GM19099 (cell line): Measurements from ENCODE around the gene SNAPIN.

Experiments used
- POLR2A ChIP-seq: IDR thresholded peaks from 3 replicates; pipeline ENCODE4 v1.6.1; 2011; ENCODE audit warnings: low read depth; ENCODE audit not compliant: insufficient read length; ENCODE audit errors: extremely low read depth

SNAPIN gene

DNA sequence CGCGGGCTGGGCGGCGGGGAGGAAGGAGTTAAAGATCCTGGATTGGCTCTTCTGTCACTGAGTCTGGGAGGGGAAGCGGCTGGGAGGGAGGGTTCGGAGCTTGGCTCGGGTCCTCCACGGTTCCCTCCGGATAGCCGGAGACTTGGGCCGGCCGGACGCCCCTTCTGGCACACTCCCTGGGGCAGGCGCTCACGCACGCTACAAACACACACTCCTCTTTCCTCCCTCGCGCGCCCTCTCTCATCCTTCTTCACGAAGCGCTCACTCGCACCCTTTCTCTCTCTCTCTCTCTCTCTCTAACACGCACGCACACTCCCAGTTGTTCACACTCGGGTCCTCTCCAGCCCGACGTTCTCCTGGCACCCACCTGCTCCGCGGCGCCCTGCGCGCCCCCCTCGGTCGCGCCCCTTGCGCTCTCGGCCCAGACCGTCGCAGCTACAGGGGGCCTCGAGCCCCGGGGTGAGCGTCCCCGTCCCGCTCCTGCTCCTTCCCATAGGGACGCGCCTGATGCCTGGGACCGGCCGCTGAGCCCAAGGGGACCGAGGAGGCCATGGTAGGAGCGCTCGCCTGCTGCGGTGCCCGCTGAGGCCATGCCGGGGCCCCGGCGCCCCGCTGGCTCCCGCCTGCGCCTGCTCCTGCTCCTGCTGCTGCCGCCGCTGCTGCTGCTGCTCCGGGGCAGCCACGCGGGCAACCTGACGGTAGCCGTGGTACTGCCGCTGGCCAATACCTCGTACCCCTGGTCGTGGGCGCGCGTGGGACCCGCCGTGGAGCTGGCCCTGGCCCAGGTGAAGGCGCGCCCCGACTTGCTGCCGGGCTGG lies 20.2 kb downstream of the SNAPIN start, which contains the start of gene NPR1:
NPR1 (plus strand) TSS at position 170 of the 818 bp plus-strand sequence; CDS start at position 591, 421 bp downstream.
- no peak for TF ChIP-seq POLR2A

DNA sequence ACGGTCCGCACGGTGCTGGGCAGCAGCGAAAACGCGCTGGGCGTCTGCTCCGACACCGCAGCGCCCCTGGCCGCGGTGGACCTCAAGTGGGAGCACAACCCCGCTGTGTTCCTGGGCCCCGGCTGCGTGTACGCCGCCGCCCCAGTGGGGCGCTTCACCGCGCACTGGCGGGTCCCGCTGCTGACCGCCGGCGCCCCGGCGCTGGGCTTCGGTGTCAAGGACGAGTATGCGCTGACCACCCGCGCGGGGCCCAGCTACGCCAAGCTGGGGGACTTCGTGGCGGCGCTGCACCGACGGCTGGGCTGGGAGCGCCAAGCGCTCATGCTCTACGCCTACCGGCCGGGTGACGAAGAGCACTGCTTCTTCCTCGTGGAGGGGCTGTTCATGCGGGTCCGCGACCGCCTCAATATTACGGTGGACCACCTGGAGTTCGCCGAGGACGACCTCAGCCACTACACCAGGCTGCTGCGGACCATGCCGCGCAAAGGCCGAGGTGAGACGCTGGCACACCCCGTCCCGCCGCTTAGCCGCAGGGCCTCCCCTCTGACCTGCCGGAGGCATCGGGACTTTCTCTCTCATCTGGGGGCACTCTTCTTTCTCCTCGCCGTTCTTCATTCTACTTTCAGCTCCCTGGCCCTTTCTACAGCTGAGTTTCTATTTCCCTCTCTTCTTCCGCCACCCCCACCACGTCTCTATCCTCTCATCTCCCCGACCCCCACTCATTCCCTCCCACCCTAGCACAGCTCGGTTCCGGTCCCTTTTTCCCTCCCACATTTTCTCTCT lies 21.0 kb downstream of the SNAPIN start:
- TF ChIP-seq POLR2A = no peak

DNA sequence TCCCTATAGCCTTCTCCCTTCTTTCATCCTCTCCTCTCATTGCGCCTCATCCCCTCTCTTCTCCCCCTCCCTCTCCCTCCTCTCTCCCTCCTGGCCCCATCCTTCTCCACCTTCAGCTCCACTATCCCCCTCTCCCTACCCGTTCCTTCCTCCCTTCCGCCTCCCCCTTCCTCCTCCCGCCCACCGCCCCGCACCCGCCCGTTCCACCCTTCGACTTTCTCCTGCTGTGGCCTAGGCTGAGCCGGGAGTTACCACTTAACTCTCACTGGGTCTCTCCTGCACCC lies 21.6 kb downstream of the SNAPIN start:
- TF ChIP-seq POLR2A = no peak

DNA sequence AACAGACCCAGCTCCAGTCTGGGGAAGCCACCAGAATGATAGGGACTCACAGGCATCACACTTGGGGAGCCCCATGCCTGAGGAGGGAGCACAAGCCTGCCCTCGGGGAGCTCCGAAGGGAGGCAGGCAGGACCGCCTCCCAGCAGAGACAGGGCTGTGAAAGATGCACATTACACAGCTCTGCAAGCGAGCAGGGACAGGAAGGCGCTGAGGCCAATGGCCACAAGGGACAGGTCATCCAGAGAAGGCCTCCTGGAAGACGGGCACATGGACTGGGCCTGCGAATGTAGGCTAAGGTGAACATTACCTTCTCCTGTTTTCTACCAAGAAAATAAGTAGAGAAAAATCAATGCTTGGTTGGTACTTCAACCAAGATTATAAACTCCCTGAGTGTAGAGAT lies 24.2 kb downstream of the SNAPIN start:
- no peak for TF ChIP-seq POLR2A

DNA sequence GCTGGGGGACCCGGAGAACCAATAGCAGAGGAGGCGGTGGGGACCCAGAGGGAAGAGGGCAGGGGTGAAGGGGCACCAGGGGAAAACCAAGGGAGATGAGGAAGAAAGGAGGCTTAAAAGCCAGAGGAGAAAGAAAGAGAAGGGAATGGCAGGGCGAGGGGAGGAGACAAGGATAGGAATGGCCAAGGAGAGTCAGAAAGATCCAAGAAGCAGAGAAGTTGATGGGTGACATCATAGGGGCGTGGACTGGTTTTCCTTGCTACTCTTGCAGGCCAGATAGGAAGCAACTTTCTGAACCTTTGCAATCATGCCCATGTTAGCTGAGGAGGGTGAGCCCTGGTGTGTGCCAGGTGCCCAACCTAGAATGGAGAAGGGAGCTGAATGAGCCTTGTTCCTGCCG lies 25.4 kb downstream of the SNAPIN start:
- TF ChIP-seq POLR2A = no peak

DNA sequence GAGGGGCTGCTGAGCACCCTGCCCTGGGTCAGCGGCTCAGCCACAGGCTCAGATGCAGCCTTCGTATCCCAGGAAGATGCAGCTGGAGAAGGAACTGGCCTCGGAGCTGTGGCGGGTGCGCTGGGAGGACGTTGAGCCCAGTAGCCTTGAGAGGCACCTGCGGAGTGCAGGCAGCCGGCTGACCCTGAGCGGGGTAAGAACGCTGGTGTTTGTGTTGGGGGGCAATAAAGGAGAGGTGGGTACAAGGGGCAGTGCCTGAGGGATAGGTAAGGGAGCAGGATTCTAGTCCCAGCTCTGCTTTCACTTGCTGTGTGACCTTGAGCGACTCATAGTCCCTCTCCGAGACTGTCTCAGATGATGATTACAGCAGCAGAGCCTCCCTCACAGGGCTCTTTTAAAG lies 26.4 kb downstream of the SNAPIN start:
- no peak for TF ChIP-seq POLR2A

DNA sequence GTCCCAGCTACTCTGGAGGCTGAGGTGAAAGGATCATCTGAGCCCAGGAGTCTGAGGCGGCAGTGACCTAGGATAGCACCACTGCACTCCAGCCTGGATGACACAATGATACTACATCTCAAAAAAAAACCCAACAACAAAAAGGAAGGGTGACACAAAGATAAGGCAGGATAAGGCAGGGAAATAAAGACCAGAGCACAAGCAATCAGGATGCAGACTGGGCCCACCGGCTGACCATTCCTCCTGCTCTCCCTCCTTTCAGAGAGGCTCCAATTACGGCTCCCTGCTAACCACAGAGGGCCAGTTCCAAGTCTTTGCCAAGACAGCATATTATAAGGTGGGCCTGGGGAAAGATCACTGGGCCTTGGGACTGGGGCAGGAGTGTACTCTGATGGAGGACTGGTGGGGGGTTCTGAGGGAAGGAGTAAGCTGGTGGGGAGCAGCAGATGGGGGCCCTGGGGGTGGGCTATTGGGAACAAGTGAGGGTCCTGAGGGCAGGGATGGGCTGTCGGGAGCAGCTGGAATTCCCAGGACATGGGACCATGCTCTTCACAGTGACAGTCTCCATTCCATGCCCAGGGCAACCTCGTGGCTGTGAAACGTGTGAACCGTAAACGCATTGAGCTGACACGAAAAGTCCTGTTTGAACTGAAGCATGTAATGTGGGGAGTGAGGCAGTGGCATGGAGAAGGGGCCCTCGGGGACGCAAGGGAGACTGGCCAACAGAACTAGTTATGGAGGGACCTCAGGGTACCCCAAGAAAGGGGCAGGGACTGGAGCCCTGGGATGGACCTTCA lies 27.2 kb downstream of the SNAPIN start:
- TF ChIP-seq POLR2A = no peak

DNA sequence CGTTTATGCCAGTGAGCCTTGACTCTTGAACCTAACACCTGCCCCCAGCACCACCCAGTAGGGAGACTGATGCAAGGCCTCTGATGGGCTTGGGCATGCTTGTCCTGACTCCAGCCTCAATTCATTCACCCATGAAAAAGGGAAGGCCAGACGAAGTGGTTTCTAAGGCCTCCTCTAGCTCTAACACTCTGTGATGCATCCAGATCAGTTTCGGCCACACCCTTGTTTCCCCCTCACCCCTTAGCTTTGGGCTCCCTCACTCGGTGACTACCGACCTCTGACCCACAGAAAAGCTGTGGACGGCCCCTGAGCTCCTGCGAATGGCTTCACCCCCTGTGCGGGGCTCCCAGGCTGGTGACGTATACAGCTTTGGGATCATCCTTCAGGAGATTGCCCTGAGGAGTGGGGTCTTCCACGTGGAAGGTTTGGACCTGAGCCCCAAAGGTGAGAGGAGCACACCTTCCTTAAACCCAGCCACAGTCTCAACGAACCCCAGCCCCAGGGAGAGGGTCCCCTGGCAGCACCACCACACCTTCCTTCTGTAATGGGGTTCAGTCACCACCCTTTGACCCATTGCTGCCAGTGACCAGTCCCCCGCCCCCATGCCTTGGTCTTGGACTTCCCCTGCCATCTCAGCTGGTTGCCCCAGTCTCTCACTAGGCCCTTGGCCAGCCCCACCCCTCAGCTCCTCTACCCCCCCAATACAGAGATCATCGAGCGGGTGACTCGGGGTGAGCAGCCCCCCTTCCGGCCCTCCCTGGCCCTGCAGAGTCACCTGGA lies 29.0 kb downstream of the SNAPIN start:
- no peak for TF ChIP-seq POLR2A

DNA sequence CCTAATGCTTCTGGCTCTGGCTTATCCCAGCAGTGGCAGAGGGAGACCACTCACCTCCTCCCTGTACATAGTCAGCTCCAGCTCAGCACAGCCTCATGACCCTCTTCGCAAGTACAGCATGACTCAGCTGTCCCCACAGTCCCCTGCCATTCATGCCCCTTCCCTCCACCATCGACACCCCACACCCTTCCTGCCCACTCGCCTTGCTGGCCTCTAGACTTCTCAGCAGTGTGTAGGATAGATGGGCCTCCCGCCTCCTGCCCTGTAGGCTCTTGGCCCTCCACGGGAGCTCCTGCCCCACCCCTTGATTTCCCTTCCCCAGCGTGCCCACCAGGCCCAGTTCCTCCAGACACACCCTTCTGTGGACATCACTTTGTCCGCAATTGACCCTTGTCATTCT lies 29.8 kb downstream of the SNAPIN start:
- no peak for TF ChIP-seq POLR2A

DNA sequence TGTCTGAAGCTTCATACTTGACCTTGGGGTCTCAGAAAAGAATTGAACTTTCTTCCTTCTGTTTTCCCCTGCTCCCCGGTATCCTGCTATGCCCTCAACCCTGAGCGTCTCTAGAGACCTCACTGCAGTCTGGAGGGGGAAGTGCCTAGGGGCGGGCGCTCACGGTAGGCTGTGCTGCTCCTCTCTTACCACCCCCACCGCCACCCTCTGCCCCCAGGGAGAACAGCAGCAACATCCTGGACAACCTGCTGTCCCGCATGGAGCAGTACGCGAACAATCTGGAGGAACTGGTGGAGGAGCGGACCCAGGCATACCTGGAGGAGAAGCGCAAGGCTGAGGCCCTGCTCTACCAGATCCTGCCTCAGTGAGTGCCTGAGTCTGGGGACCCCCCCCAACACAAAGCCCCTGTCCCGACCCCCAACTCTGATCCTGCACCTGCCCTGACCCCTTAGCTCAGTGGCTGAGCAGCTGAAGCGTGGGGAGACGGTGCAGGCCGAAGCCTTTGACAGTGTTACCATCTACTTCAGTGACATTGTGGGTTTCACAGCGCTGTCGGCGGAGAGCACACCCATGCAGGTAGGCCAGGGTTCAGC lies 30.3 kb downstream of the SNAPIN start:
- TF ChIP-seq POLR2A = no peak

DNA sequence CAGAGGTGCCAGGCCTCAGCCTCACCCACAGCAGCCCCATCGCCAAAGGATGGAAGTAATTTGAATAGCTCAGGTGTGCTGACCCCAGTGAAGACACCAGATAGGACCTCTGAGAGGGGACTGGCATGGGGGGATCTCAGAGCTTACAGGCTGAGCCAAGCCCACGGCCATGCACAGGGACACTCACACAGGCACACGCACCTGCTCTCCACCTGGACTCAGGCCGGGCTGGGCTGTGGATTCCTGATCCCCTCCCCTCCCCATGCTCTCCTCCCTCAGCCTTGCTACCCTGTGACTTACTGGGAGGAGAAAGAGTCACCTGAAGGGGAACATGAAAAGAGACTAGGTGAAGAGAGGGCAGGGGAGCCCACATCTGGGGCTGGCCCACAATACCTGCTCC lies 35.0 kb downstream of the SNAPIN start:
- no peak for TF ChIP-seq POLR2A

DNA sequence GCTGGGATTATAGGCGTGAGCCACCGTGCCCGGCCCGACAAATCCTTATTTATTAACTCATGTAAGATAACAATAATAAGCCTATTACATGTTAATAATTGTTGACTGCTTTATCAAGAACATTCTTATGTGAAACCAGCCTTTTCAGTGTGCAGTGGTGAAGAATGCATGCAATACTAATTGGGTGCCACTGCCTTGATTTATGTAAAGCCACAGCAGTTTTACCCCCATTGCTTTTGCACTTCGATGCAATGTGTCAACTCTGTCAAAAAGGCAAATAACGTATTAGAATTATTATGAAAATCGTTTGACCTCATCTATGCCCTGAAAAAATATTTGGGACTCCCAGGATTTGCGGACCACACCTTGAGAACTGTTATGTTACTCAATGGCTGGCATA lies 38.2 kb downstream of the SNAPIN start:
- no peak for TF ChIP-seq POLR2A

DNA sequence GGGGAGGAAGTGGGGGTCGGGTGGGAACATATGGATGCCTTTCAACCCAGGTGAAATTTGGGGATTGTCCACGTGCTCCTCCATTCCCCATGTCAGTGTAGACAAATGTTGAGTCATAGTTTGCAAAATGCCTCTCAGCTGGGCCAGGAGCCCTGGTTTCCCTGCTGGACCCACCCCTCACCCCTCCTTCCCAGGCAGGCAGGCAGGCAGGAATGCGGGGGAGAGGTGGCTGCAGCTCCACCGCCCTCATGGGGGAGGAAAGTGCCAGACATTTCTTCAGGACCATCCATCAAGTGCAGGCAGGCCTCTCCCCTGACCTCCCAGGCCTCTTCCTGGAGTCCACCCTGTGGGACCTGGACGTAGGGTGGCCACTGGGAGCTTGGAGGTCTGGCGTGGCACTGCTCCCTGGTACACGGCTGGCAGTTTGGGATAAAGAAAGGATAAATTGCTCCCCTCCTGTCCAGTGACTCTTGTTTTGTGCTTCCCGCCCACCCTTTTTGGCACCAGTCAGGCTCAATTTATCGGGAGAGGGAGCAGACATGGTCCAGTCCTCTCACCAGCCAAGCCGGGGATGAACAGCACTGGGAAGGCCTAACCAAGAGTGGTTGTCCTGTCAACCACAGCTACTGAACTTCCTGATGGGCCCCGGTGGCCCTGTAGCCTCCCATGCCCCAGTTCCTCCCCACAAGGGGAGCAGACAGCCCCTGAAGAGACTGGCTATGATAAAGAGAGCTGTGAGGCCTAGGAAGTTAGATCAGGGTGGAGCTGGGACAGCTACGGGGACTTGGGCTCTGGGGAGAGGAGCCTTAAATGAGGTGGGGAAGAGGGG lies 38.9 kb downstream of the SNAPIN start:
- TF ChIP-seq POLR2A = no peak
